Measurements from ENCODE around the gene PSMG1.

Gene PSMG1

GRCh38 chr21:39153373-39153772, 29.9 kb downstream of the PSMG1 start:
- DNase-seq: no peak
- H3K27ac ChIP-seq: no peak overlapping the region
- no peak overlapping the region for H3K4me3 ChIP-seq (ENCODE audit: low read depth, low read length)
- H3K36me3 ChIP-seq (replicated peaks): no peaks in the 10 kb centered on the region
- no peaks in the 10 kb centered on the region for H3K27me3 ChIP-seq (replicated peaks)
- in situ Hi-C loops (cut with HindIII; ENCODE audit: low pct_ligation_motif_present, low sequenced_read_pairs): no loop called here
- peak; percentile 81 for TF ChIP-seq CTCF (IDR thresholded peaks at IDR 0.05; ENCODE audit: low read depth, low read length, missing control alignments)

GRCh38 chr21:39152271-39152670, 31.0 kb downstream of the PSMG1 start:
- in situ Hi-C loops (cut with HindIII; ENCODE audit: low pct_ligation_motif_present, low sequenced_read_pairs): no loop called here
- no peak for DNase-seq

GRCh38 chr21:39150877-39151276, 32.4 kb downstream of the PSMG1 start:
- Histone ChIP-seq H3K4me3 (ENCODE audit: low read depth, low read length) (no peak overlapping the region), H3K36me3 (replicated peaks) (no peaks in the 10 kb centered on the region), H3K27ac (no peak overlapping the region), H3K27me3 (replicated peaks) (no peaks in the 10 kb centered on the region)
- in situ Hi-C loops (cut with HindIII; ENCODE audit: low pct_ligation_motif_present, low sequenced_read_pairs): no loop called here
- no peak for DNase-seq
- TF ChIP-seq CTCF (IDR thresholded peaks at IDR 0.05; ENCODE audit: low read depth, low read length, missing control alignments): no peak

More at GRCh38 chr21:39152271-39152670, 31.0 kb downstream of the PSMG1 start:
- Histone ChIP-seq H3K27ac (no peak overlapping the region), H3K36me3 (replicated peaks) (no peaks in the 10 kb centered on the region), H3K4me3 (ENCODE audit: low read depth, low read length) (no peak overlapping the region), H3K27me3 (replicated peaks) (no peaks in the 10 kb centered on the region)
- no peak for TF ChIP-seq CTCF (IDR thresholded peaks at IDR 0.05; ENCODE audit: low read depth, low read length, missing control alignments)

GRCh38 chr21:39150316-39150715, 32.9 kb downstream of the PSMG1 start:
- in situ Hi-C loops (cut with HindIII; ENCODE audit: low pct_ligation_motif_present, low sequenced_read_pairs): no loop called here
- DNase-seq: no peak

GRCh38 chr21:39149882-39150281, 33.4 kb downstream of the PSMG1 start:
- Histone ChIP-seq H3K27ac (no peak overlapping the region), H3K4me3 (ENCODE audit: low read depth, low read length) (no peak overlapping the region), H3K36me3 (replicated peaks) (no peaks in the 10 kb centered on the region), H3K27me3 (replicated peaks) (no peaks in the 10 kb centered on the region)
- DNase-seq: no peak
- TF ChIP-seq CTCF (IDR thresholded peaks at IDR 0.05; ENCODE audit: low read depth, low read length, missing control alignments): no peak
- in situ Hi-C loops (cut with HindIII; ENCODE audit: low pct_ligation_motif_present, low sequenced_read_pairs): no loop called here

More at GRCh38 chr21:39150316-39150715, 32.9 kb downstream of the PSMG1 start:
- no peak for TF ChIP-seq CTCF (IDR thresholded peaks at IDR 0.05; ENCODE audit: low read depth, low read length, missing control alignments)
- H3K4me3 ChIP-seq (ENCODE audit: low read depth, low read length): no peak overlapping the region
- no peak overlapping the region for H3K27ac ChIP-seq
- no peaks in the 10 kb centered on the region for H3K36me3 ChIP-seq (replicated peaks)
- no peaks in the 10 kb centered on the region for H3K27me3 ChIP-seq (replicated peaks)

GRCh38 chr21:39148975-39149374, 34.3 kb downstream of the PSMG1 start:
- TF ChIP-seq CTCF (IDR thresholded peaks at IDR 0.05; ENCODE audit: low read depth, low read length, missing control alignments): no peak
- no peak for DNase-seq
- no peak overlapping the region for H3K27ac ChIP-seq
- in situ Hi-C loops (cut with HindIII; ENCODE audit: low pct_ligation_motif_present, low sequenced_read_pairs): no loop called here
- no peak overlapping the region for H3K4me3 ChIP-seq (ENCODE audit: low read depth, low read length)
- no peaks in the 10 kb centered on the region for H3K36me3 ChIP-seq (replicated peaks)
- H3K27me3 ChIP-seq (replicated peaks): no peaks in the 10 kb centered on the region
